Cardiac fibroblast (primary cell): ENCODE measurements around the gene NFE2L3.
A peak's percentile ranks its signal among the peaks of the same experiment; 100 is the strongest.
"Not testable (repeated sequence)": the region's sequence is repeated elsewhere in the genome, so short reads cannot be mapped to it uniquely, and the experiment has no call there.

Experiments used
- DNase-seq, 2 donors: peaks; one replicate each; pipeline versions ENCODE4 v3.0.0 to v3.0.0-alpha.2; 2010; ENCODE audit warnings: low read depth in 2 of 2
- H3K4me3 ChIP-seq, 2 donors: replicated peaks in 1 of 2; 1 replicate in 1 of 2; 2 replicates in 1 of 2; pipeline ENCODE4 v1.5.1; 2011; ENCODE audit warnings: low read depth in 2 of 2, low read length in 2 of 2, mild to moderate bottlenecking in 2 of 2, moderate library complexity in 1 of 2
- CTCF ChIP-seq: IDR thresholded peaks from one replicate; pipeline ENCODE4 v1.5.1; 2011; ENCODE audit warnings: low read depth, mild to moderate bottlenecking, low read length, inconsistent platforms

NFE2L3 gene

GRCh38 chr7:26145238-26145637 is 6.8 kb upstream of the NFE2L3 start:
- H3K4me3 ChIP-seq = no peak overlapping the region
- TF ChIP-seq CTCF = no peak
- no peak for DNase-seq

- no peak for DNase-seq
- no peak for TF ChIP-seq CTCF
- H3K4me3 ChIP-seq = no peak overlapping the region
These were observed 5.0 kb upstream of the NFE2L3 start for GRCh38 chr7:26147030-26147429.

GRCh38 chr7:26147646-26148306 is 4.2 kb upstream of the NFE2L3 start:
- not testable (repeated sequence) for DNase-seq, H3K4me3 ChIP-seq

- DNase-seq, H3K4me3 ChIP-seq: not testable (repeated sequence)
These were observed 3.7 kb upstream of the NFE2L3 start for GRCh38 chr7:26148307-26148700.

- TF ChIP-seq CTCF = no peak
- DNase-seq = no peak
- H3K4me3 ChIP-seq = no peak overlapping the region
These were observed 2.5 kb upstream of the NFE2L3 start for GRCh38 chr7:26149391-26149977.

GRCh38 chr7:26151096-26151495 is 902 bp upstream of the NFE2L3 start:
- no peak overlapping the region for H3K4me3 ChIP-seq
- TF ChIP-seq CTCF = no peak
- DNase-seq = no peak

GRCh38 chr7:26151650-26151952 is 397 bp upstream of the NFE2L3 start:
- peak overlapping the region; percentile 21 to 59 for H3K4me3 ChIP-seq
- TF ChIP-seq CTCF = no peak
- no peak for DNase-seq

- peak overlapping the region; percentile 41 to 59 for H3K4me3 ChIP-seq
- DNase-seq = not testable (repeated sequence)
These were observed 813 bp downstream of the NFE2L3 start for GRCh38 chr7:26152782-26153240.
